GM19193 (cell line): Measurements from ENCODE around the gene NCF4.

ENCODE experiments used
- POLR2A ChIP-seq: IDR thresholded peaks from 4 replicates; pipeline ENCODE4 v1.6.1; 2011; ENCODE audit not compliant: insufficient read depth, insufficient read length; ENCODE audit errors: extremely low read depth

The NCF4 gene

DNA sequence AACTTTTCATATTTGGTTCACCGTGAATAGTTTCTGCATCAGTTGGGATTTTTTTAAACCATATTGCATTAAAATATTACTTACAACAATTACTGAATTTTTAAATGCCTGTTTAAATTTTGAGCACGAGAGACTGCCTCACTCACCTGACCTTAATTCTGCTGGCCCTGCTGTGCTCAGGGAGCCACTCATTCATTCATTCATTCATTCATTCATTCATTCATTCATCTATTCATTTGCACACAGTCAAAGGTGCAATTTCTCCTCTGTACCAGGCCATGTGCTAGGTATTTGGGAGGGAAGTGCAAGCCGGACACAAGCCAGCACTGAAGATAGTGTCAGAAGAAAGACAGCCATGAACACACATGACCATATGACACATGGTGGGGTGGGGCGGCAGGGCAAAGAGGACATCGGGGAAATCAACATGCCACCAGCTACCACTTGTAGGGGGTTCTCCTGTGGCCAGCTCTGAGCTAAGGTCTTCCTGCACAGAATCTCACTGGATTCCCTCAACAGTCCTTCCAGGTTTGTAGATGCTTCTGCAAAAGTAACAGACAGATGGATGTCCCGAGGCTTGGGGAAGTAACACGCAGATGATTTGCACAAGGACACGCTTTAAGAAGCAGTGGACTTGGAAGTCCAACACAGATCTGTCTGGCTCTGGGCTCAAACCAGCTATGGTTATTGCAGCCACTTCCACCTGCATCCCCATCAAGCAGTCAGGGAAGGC lies 52.1 kb downstream of the NCF4 start:
- no peak for TF ChIP-seq POLR2A

DNA sequence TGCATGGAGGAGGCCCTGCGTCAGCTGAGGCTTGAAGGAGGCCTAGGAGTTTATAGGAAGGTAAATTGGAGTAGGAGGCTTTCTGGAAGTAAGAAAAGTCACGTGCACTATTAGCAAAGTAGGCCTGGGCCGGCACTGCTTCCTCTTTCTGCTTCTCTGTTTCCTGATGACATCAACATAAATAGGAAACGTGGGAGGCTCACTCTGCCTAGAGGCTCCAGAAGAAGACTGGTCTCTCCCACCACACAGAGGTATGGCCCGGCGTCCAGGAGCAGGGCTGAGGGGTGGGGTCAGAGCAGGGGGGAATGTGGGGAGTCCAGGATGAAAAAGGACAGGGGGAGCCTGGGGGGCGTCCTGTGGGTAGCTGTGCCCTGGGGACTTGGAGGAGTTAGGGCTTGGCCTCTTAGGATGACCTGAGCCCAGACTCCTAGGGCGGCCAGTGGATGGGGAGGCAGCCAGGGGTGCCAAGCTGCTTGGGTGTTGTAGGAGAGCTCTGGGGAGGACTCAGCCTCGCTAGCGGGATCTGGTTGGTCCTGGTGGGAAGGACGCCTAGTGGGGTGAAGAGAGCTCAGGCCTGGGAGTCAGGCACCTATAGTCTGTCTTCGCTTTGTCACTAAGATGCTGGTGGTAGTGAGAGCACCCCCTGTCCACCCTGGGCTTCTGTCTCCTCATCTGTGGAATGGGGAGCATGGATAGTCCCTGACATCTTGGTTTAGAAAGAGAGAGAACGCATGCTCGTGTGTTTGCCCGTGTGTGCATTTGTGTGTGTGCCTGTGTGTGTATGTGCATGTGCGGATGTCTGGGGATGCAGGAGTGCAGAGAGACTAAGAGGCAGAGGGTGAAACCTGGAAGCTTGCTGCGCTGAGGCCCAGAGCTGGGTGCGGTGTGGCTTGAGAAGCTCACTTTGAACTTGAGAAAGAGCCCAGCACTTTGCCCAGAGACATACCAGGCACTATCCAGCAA lies 52.9 kb downstream of the NCF4 start, which contains the start of gene CSF2RB:
CSF2RB (plus strand) TSS at position 202 of the 963 bp plus-strand sequence. CDS start 8,580 bp downstream, outside the sequence.
- no peak for TF ChIP-seq POLR2A

DNA sequence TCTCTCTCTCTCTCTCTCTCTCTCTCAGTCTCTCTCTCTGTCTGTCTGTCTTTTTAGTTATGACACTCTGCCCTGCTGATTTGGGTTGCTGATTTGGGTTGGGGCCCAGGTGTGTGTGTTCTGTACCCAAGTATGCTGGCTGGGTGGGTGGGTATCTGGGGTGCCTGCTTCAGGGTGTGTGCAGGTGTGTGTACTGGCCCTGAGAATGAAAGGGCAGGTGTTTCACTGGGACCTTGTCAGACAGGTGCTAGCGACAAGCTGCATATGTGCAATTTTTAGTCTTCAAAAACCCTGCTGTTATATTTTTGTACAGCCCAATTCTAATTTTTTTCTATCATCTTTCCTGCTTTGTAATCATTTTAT lies 53.6 kb downstream of the NCF4 start:
- TF ChIP-seq POLR2A = no peak

DNA sequence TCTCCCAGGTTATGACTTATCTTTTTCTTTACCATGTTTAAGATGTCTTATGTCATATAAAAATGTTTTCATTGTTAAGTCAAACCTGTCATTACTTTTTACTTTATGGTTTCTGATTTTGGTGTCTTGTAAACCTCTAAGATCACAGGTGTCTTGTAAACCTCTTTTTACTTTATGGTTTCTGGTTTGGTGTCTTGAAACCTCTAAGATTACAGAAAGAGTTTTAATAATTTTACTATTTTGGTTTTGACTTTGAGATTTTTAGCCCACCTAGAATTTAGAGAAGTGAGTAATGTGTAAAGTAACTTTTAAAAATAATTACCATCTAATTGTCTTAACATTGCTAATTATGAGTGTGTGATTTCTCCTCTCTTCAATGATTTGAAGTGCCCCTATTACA lies 55.2 kb downstream of the NCF4 start:
- no peak for TF ChIP-seq POLR2A

DNA sequence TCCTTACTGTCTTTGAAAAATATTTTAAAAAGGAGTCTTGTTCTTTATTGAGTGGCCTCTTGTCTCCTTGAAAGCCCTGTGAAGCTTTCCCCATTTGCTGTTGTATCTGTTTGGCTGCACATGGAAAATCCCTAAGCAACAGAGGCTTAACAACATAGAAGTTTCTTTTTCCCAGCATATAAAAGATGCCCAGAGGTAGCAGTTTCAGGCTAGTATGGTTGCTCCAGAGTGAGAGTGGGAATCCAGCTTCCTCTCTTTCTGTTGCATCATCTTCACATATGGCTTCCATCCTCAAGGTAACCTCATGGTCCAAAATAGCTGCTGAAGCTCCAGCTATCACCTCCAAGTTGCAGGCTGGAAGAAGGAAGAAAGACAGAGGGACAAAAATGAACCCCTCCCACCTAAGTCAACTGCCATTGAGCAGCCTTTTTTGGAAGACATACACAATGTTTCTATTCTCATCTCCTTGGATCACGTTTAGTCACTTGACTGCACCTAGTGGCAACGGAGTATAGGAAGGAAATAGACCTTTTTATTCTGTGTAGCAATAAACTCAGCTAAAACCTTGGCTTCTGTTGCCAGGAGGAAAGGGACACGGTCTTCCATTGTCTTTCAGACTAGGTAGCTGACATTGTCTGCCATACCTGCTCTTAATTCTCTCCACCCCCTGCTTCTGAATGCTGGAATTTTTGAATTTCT lies 57.9 kb downstream of the NCF4 start:
- no peak for TF ChIP-seq POLR2A

DNA sequence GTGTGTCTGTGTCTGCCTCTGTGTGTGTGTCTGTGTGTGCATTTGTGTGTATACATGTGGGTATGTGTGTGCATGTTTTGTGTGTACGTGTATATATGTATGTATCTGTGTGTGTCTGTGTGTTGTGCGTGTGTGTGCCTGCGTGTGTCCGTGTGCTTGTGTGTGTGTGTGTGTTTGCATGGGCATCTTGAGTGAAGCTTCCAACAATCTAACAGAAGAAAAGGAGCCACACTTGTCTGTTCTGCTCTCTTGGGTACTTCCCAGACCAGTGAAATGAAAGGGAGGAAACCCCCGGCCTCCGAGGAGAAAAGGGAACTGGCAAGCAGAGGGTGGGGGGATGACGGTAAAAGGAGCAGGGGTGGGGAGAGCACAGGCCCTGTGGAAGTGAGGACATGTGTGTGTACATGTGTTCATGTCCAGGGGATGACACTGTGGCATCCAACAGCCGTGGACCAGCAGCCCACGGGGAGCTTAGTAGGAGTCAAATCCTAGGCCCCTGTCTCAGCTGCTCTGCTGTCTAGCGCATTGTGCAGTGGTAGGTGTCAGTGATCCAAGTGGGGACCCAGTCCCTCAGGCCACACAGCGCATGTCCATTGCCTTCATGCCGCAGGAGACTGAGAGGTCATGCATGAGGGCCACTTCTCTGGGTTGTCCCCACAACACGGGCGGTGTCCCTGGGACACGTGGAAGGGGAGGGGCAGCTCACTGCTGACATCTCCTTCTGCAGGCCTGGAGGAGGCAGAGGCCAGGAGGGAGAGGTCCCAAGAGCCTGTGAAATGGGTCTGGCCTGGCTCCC lies 60.7 kb downstream of the NCF4 start:
- no peak for TF ChIP-seq POLR2A

DNA sequence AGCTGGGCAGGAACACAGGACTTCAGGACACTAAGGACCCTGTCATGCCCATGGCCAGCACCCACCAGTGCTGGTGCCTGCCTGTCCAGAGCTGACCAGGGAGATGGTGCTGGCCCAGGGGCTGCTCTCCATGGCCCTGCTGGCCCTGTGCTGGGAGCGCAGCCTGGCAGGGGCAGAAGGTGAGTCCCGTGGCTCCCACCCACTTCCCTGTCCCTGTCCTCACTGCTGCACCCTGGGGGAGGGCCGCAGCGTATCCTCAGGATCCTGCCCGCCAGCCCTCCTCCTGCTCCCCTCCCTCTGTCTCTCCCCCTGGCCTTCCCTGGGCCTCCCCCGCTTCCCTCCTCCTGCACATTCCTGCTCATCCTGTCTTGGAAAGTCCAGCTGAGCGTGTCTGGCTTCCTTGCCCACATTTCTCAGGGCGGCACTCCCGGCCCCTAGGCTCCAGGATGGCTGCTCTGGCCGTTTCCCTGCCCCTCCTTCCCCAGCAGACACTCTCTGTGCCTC lies 61.4 kb downstream of the NCF4 start:
- TF ChIP-seq POLR2A = no peak

DNA sequence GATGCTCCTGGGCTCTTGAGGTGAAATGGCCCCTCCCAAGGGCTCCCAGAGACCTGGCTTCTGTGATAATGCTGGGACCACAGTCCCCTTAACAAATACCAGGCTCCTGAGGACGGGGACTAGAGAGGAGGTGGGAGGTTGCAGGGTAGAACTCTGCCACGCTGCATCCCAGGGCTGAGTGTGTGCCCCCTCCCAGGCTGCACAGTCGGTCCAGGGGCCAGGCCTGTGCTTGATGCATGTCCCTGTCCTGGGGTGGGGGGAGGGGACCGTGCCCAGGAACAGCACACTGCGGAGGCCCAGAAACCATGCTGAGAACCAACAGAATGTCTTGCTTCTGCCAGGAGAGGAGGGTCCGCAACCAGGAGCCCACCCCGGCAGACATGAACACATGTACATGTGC lies 61.9 kb downstream of the NCF4 start:
- TF ChIP-seq POLR2A = no peak

DNA sequence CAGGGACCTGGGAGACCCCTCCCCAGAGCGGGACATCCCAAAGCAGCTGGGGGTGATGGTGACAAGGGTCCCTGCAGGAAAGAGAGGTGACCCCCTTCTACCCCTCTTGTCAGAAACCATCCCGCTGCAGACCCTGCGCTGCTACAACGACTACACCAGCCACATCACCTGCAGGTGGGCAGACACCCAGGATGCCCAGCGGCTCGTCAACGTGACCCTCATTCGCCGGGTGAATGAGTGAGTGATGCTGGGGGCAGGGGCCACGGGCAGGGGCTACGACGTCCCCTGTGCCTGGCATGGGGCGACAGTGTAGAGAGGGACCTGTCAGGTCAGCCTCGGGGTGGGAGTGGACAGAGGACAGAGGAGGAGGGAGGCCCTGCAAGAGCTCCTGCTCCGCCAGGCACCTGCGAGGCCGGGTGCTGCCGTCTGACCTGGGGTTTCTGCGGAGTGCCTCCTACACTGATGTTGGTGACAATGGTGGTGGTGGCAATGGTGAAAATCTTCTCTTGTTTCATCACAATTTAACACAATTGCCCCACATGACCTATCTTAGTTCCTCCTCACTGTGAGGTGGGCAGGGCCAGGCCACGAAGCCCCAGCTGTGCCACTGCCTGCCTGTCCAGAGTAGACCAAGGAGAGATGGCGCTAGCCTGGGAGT lies 62.5 kb downstream of the NCF4 start:
- no peak for TF ChIP-seq POLR2A

DNA sequence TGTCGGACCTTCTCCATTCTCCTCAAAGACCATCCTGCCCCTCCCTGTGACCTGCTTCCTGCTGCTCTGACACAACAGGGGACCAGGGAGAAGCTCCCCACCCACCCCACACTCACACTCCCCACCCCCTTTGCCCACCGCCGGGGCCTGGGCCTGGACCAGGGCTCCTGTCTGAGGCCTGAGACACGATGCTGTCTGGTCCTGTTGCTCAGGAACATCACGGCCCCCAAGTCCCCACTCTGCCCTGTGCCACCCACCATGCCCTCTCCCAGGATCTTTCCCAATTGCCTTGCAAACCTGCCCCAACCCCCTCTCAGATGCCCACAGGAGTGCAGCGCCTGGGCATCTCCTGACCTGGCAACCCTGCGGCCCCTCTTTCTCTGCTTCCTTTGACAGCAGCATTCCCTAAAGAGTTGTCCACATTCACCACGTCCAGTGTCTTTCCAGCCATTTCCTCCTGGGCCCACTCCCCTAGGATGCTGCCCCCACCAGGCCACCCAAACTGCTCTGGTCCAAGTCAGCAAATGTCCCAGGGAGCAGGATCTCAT lies 63.4 kb downstream of the NCF4 start:
- no peak for TF ChIP-seq POLR2A

DNA sequence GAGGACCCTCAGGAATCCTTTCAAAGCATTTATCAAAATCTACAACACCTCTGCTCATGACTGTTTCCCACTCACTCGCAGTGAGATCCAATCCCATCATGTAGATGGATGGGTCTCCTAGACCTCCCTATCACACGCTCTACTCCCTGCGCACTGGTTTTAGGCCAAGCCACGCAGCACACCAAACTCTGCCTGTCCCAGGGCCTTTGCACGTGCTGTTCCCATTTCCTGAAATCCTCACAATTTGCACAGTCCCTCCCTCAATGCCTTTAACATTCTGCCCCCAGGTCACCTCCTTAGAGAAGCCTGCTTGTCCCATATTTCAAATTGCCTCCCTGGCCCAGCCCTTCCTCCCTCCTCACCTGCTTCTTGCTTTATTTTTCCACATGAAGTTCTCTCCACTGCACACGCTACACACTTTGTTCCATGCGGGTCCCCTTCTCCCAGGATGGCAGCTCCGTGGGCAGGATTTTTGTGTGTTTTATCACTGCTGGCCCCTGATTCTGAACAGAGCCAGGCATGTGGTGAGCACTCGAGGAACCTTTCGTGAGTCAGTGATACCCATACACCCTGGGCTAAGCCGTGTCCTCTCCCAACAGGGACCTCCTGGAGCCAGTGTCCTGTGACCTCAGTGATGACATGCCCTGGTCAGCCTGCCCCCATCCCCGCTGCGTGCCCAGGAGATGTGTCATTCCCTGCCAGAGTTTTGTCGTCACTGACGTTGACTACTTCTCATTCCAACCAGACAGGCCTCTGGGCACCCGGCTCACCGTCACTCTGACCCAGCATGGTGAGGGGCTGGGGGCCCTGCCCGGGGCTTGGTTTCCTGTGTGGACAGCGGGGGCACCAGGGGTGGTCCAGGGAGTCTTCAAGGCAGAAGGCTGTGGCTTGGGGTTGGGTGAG lies 64.8 kb downstream of the NCF4 start:
- no peak for TF ChIP-seq POLR2A

DNA sequence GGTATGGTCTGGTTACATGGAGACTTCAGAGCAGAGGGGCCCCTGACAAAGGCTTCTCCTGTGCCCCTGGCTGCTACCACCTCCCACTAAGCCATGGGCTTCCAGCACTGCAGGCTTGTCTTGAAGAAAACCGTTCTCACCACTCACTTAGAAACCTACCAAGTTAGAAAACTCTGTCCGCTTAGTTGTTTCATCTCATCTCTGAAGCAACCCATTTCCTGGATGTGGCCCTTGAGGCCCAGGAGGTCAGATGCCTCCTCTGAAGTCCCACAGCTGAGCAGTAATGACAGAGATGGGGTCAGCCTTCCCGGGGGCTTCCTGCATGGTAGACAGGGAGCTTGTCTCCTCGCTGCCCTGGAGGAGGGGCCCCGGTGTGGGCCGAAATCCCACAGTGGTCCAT lies 65.5 kb downstream of the NCF4 start:
- TF ChIP-seq POLR2A = no peak
